ENCODE results near the gene FARP1.

The FARP1 gene

DNA sequence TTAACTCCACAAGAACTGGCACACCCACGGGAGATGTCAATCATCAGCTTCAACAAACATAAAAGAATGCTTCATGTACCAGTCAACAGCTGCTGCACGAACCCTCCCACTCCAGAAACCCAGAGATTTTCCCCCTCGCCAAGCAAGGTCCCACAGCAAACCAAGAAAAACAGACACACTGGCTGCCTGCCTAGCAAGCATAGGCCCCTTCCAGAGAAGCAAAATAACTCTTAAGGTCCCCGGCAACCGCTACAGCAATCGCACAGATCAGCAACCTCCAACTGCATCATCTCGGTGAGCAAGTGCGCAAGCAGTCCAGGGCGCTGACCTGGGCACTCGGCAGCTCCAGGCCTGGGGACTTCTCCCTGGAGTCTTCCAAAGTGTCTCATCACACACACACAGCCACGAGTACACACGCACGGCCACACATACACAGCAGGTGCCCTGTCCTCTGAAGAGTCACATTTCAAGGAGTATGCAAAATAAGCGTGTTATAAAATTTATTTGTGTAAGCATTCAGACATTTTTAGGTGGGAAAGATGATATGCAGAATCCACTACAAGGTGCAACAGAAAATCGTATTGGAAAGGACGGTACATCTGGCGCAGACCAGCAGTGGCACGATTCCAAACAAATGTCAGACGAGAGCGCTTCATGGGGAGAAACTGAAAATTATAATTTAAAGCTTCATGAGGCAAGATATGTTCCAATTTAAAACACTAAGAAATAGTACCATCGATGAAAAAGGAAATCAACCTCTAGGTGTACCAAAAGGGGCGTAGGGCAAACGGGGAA lies 309.0 kb downstream of the FARP1 start:
- DNase-seq: no peak

DNA sequence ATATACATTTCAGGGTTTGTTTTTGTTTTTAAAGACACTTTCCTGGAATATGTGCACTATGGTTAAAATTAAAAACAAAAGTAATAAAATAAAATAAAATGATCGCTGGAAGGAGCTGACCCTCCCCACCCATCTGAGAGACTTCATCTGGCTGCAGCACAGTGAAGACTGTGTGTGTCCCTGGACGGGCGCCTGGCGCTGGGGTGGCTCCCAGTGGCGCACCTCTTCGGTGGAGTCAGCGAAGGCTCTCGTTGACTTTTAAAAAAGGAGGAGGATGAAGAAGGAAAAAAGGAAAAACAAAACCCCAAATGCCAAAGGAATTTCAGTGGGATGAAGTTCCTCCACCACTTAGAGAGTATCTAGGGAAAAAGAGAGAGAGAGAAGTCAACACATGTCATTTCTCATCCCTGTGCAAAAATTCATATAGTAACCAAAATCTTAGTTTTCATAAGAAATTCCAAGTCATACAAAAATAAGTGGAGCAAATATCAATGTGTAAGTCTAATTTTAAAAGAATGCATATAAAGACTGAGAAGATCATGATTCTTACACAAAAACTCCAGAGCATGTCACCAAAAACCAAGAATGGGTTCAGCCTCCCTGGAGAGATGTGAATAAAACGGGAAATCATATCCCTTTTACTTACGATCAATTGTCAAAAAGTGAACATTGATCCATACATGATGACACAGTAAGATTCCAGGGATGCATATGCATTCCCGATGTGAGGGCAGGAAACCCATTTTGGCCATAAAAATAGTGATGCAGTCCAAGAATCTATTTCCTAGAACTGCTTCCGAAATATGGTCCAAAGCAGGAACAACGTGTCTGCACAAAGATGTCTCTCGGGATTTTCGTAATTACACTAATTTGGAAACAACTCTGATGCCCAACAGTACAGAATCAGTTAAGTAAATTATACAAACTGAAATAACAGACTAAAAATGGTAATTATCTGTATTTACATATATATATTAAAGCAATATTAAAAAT lies 310.3 kb downstream of the FARP1 start:
- DNase-seq: no peak

DNA sequence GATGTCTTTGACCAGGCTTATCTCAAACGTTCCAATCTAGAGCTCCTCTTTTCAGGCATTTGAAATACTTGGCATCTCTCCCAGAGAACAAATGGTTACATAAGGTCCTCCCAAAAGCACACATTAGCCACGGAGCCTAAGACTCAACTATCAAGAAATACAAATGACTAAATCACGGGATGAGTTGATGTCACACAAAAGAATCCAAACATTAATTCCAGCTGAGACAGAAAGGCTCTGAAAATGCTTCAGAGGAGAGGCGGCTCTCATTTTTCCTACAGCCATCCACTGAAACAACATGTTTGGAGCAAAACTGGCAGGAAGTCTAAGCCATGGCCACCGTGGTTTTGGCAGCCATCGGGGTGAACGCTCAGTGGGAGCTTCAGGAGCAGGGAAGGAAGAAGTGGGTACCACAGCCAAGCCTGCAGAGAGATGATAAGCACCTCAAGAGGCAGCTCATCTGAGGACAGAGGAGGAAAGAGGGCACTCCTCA lies 311.5 kb downstream of the FARP1 start:
- no peak for DNase-seq

DNA sequence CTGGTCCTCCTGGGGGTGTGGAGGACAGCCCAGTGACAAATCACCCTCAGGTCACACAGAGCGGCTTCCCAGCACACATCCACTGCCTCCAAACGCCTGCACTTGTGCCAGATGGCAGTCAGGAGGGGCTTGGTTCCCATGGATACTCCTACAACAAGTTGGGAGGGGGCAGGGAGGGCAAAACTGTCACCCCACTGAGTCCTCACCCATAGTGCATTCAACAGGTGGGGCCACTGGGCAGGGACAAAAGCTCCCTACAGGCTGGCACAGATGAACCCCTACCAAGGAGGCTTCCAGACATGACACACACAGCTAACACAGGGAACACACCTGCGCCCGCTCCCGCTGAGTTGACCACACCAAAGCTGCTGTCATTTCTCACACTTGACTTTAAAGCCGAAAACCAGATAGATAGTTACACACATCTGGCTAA lies 313.5 kb downstream of the FARP1 start:
- no peak for DNase-seq

DNA sequence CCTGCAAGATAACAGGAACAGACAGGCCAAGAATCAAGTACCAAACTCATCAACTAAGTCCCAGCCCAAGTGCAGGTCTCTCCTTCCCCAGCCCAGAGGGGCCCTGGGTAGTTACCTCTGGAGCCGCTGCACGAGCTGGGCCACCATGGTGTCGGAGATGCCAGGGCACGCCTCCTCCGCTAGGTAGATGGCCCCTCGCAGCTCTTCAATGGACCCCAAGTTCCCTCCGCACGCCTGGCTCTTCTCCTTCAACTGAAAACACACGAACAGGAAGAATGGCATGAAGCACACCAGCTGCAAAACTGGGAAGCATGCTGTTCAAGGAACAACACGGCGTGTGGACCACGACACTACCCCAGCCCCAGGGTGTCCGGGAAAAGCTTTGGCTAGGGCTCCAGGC lies 314.2 kb downstream of the FARP1 start:
- DNase-seq: no peak

DNA sequence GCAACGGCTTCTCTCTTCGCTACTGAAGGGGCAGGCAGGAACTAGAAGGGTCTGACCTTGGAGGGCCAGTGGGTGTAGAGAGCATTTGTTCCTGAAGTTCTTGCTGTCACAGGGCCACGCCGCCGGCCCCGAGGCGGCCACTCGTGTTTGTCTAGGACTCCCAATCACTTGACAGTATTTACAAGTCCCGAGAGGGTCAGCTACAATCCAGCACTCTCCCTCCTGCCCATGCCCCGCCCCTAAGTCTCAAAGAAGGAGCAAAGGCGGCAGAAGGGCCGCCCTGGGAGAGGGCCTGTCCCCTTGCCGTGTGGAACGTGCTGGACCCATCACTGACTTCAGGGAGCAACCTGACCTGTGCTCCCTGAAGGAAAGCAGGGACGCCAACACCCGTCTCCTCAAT lies 315.5 kb downstream of the FARP1 start:
- no peak for DNase-seq

DNA sequence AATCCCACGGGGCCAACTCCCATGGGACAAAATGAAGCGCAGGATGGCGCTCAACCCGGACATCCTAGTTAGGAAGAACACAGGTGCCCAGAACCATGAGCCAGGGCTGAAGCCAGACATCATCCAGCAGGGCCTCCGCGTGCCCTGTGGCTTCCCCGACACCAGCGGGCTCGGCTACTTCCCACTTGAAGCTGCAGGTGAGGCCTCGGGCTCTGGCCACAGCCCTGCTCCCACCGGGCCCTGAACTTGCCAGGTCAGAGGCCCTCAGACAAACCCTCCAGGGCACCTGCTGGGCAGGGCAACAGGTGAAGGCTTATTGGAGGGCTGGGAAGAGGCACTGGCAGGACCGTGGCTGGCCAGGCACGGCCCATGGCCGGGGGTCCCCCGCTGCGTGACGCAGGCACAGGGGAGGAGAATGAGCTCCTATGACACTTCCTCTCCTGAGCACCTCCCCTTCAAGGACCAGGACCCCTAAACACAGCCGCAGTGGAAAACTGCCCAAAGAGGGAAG lies 316.3 kb downstream of the FARP1 start:
- DNase-seq: no peak

DNA sequence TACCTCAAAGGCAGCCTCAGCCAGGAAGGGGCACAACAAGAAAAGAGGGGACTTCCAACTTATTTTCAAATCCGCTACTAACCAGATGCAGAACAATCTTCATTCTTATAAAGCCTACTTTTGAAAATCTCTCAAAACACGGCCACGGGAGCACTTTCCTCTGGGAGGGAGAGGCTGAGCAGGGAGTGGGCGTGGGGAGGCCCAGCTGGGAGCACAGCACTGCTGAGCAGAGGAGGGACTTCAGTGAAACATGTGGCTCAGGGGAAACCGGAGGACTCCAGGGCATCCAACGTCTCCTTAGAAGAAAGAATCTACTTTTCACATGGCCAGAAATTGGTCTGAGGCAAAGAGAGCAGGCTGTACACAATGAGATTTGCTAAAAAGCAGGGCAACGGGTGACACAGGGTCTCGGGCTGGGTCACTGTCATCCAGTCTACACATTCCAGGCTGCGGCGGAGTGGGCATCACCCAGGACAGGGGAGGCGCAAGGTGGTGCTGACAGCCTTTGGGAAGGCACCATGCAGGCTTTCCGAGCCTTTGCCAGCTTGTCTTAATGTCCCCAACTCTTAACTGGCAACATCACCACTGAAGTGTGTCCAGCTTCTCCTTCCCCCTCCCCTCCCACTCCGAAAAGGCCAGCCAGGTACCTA lies 317.0 kb downstream of the FARP1 start:
- DNase-seq: no peak

DNA sequence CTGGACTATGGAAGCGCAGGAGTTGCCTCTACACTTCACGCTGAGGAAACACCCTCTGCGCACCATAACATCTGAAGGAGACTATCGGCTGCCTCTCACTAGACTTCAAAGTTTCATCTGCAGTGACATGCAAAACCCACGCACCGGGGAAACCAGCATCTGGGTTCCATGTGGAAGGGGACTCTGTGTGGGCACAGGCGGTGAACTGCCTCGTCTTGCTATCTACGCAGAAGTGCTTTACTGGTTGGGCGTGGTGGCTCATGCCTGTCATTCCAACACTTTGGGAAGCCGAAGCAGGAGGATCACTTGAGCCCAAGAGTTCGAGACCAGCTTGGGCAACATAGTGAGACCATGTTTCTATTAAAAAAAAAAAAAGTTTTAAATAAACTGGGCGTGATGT lies 317.6 kb downstream of the FARP1 start:
- no peak for DNase-seq

DNA sequence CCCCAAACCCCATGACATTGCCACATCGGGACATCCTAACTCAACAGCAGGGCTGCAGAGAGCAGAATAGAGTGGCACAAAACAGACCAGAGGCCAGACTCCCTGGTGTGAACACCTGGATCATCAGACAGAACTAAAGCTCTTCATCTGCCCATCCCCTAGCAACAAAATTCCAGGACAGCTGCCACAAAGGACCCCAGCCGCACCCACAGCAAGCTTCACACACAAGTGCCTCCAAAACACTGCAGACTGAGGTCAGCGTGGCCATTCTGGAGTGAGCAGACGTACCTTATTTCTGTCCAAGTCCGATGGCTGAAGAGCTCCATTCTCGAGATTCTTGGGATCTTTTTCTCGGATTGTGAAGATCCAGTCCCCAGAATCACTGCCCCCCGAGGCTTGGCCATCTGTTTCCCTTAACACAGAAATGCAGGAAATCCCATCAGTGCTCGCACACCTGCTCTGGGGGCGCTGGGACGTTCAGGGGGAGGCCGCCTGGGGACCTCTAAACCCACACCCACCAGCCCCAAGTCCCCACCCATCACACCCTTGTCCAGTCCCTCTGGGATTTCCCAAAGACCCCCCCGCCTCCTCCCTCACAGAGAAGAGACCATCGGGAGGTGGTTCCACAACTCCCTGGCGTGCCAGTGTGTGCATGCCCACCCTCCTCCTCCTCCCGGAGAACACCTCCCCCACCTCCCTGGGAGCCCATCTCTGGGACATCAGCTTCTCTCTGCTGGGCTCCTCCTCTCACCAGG lies 318.8 kb downstream of the FARP1 start:
- no peak for DNase-seq

DNA sequence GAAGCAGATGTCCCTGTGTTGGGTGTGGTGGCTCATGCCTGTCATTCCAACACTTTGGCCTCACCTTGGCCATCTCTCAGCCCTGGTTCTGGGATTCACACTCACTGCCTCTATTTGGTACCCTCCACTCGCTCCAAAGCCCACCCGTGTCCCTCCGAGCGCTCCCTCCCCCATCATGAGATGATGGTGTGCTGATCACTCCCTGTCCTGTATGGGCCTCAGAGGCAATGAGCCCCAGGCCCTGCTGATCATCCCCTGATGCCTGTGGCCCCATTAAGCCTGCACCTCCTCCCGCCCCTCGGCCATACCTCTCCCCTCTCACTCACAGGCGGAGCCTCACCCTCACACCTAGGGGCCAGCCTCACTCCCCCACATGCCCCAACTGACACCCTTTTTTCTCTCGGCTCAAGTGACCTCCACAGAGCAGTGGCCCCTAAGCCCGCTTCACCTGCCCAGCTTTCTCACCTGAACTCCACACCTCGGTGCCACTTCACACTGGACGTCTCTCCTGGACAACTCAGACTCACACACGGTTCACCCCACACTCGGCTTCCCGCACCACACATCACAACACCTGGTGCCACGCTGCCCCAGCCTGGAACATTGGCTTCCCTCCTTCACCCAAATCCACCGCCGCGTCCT lies 319.5 kb downstream of the FARP1 start:
- no peak for DNase-seq

DNA sequence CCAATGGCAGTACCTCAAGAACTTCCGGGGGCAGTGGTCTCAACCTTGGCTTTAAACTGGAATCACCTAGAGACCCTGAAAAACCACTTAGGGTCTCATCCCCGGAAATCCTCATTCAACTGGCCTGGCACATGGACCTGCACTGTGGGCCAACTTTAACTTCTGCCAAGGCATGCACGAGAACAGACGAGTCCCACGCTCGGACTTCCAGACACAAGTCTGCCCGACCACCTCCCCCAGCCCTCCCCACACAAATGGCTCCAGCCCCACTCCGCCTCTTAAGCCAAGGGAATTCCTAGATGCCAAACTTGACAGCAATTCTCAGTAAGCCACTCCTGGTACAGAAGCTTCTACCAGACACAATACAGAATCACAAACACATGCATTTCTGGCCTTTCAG lies 320.1 kb downstream of the FARP1 start:
- DNase-seq: no peak

DNA sequence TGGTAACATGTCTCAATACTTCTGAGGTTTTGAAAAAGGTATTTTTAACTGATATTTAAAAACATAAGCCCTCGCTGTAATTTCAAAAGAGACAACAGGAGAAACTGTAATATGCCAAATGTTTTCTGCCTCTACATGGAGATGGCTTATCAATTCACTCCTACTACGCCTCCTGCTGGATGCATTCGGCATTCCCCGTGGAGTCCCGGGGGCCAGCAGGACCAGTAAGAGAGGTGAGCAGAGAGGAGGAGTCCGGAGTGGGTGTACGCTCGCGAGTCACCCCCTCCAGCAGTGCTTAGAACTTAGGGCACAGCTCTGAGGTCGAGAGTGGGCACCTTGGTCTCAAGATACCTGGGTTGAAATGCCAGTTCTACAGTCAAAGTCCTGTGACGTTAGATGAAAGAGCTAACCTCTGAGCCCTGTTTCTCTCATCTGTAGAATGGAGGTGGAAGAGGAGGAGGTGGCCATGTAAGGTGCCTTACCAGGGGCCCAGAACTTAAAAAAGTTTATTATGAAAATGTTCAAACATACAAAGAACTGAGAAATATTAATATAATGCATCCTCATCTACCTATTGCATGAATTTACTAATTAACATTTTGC lies 323.8 kb downstream of the FARP1 start:
- peak; percentile 44 for DNase-seq

DNA sequence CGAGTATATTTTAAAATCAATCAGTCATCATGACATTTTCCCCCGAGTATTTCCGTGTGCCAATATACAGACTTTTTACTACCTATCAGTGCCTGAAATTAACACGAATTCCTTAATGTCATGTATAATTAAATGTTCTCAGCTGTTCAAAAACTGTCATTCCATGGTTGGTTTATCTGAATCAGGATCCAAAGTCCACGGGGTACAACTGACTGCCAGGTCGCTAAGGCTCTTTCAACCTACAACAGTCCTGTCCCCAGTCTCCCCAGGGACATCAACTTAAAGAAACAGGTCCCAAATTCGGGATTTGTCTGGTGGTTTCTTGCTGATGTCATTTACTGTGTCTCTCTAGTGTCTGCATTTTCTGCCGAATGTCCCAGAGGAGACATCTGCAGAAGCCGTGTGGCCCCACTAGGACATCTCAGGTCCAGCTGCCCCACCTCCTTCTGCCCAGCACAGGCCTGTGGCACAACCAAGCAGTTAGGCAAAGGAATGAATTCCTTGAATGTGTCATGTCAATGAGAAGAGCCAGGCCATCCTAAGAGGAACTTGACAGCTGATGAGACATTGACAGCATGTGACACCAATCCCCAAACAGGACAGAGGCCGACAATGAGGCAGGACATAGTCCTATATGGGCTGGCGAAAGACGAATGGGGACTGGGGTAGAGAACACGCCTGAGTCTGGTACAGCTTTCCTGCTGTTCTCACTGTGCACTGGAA lies 324.5 kb downstream of the FARP1 start:
- DNase-seq: no peak

DNA sequence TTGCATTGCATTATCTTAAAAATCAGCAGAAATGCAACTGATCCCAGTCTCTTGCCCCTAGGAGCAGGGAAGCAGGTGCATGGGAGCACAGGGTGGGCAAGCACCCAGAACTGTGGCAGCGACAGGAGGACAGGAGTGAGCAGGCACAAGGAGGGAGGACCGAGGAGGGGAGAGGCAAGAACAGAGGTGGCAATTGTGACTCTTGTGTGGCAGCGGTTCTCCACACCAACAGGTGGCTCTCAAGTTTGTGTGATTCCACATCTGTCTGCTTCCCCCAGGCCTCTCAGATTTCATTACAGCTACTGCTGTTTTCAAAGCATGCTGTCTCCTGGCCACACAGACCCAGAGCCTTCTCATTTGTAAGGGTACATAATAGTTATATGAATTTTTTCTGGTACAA lies 325.5 kb downstream of the FARP1 start:
- DNase-seq: no peak

DNA sequence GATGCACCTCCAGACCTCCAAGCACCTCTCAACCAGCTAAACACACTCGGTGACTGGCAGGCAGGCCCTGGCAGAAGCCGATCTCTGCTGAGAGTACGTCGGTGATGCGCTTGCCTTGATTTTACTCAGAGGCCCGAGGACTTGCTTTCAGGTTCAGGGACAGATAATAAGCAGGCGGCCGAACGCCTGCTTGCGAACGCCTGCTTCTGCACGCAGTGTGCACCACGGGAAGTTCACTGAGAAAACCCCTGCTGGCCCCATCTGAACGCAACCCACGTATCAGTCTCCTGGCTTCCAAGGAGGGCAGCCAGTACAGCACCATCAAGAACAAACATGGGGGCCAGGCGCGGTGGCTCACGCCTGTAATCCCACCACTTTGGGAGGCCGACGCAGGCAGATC lies 326.0 kb downstream of the FARP1 start:
- no peak for DNase-seq

DNA sequence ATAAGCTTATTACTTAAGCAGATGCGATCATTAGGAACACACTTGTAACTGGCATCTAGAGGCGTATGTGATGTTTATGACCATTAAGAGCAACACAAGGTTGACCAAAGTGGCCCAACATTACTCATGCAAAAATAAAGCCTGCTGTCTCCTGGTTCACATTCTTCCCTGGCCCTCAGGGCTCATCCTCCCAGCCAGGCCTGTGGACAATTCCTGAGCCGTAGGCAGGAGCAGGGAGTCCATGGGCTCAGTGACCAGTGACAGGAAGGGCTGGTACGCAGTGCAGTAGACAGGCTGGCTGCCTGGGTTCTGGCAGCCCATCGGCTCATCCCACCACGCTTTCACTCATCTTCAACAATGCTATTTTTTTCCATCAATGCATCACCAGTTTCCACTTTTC lies 328.0 kb downstream of the FARP1 start:
- no peak for DNase-seq

DNA sequence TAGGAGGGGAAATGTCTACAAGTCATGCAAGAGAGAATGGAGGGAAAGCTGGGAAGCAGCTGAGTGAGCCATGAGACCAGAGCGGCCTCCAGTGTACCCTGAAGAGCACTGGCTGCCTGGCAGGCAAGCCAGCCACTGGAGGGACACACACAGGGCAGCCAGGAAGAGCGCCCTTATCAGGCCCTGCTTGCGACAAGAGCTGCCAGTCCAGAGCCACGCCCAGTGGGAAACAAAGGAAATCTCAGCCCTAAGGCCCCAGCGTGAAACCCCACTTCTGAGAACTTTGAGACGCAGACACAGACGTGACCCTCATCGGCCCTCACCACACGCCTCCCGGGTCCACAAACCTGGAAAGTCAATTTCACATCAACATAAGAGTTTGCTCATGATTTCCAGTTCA lies 329.0 kb downstream of the FARP1 start:
- no peak for DNase-seq

DNA sequence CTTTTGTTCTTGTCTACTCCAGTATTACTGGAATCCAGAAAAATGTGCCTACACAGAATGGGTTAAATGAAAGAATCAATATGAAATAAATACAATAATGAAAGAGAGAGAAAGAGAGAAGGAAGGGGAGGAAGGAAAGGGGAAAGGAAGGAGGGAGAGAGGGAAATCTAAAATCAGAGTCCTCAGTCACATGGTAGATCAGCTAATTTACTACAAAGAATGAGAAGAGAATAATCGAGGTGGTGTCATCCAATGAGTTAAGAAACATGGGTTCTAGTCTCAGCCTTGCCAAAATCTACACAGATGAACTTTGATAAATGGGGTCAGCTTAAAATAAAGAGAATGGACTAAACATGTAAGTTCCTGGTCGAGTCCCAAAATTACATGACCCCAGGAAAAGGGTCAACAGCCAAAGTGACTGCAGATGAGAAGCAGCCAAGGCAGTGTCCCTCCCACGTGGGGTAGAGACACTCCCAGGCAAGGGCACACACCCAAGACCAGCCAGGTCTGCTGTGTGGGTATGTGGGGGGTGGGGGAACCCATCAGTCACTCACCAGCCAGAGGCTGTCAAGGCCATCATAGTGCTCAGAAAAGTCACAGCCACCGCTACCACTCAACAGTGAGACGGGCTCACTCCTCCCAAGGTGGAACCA lies 330.4 kb downstream of the FARP1 start:
- DNase-seq: no peak

DNA sequence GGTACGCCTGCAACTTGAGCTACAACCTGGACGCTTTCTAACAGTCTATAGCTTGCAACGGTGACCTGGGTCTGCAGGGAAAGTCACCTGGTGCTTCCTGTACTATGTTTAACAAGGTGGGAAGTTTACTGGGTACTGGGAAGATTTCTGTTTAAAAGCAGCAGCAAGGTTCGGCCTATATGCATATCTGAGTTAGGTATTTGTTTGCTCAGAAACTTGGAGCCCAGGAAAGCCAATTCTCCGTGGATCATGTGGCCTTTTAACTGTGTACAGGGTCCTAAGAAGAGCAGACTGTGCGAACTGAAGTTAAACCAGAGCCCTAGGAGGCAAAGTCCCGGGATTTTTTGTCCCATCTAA lies 330.9 kb downstream of the FARP1 start:
- no peak for DNase-seq
